Smooth muscle cell (in vitro differentiated cells): ENCODE results near the gene HEXB. TPM values are rescaled to one million over a fixed set of nuclear protein-coding genes. Genes with fewer than 3 reads are reported as not detected.

Experiments used
- DNase-seq: peaks from one replicate; lab custom pipeline; 2025; ENCODE audit not compliant: unreplicated experiment; lab: John Stamatoyannopoulos, UW
- H2AFZ ChIP-seq: fragments of 200-600 bp; sonication (generic); 2 replicates; pipeline ENCODE4 v1.6.0; 2016; ENCODE audit warnings: antibody characterized with exemption, low read depth, mild to moderate bottlenecking
- H3F3A ChIP-seq: fragments of 200-600 bp; sonication (generic); 2 replicates; pipeline ENCODE4 v1.6.0; 2017; ENCODE audit warnings: antibody characterized with exemption, low read depth
- H3K27ac ChIP-seq: fragments of 200-600 bp; sonication (generic); 2 replicates; pipeline ENCODE4 v1.5.1; 2016; ENCODE audit warnings: low read depth, mild to moderate bottlenecking
- H3K27me3 ChIP-seq: fragments of 200-600 bp; sonication (generic); 2 replicates; pipeline ENCODE4 v1.6.1; 2016; ENCODE audit warnings: low read depth, mild to moderate bottlenecking
- H3K36me3 ChIP-seq: fragments of 200-600 bp; sonication (generic); 2 replicates; pipeline ENCODE4 v1.5.1; 2016; ENCODE audit warnings: low read depth
- H3K4me1 ChIP-seq: fragments of 200-600 bp; sonication (generic); 2 replicates; pipeline ENCODE4 v1.5.1; 2016; ENCODE audit warnings: low read depth
- H3K4me2 ChIP-seq: fragments of 200-600 bp; sonication (generic); 2 replicates; pipeline ENCODE4 v1.6.0; 2016; ENCODE audit warnings: mild to moderate bottlenecking
- H3K4me3 ChIP-seq: fragments of 200-600 bp; sonication (generic); 2 replicates; pipeline ENCODE4 v1.5.1; 2016; ENCODE audit warnings: mild to moderate bottlenecking
- H3K79me2 ChIP-seq: fragments of 200-600 bp; sonication (generic); 2 replicates; pipeline ENCODE4 v1.6.0; 2016; ENCODE audit warnings: low read depth, mild to moderate bottlenecking
- H3K9ac ChIP-seq: fragments of 200-600 bp; sonication (generic); 2 replicates; pipeline ENCODE4 v1.6.0; 2016; ENCODE audit warnings: low read depth
- H3K9me3 ChIP-seq: fragments of 200-600 bp; sonication (generic); replicated peaks from 2 replicates; pipeline ENCODE4 v1.5.1; 2016; ENCODE audit warnings: low read depth
- H4K20me1 ChIP-seq: fragments of 200-600 bp; sonication (generic); 2 replicates; pipeline ENCODE4 v1.6.0; 2016; ENCODE audit warnings: low read depth
- whole genome bisulfite sequencing: methylation state at CpG from one replicate; pipeline ENCODE4 v1.1.7; 2016; ENCODE audit warnings: low lambda C conversion rate; 5-methylcytosine and 5-hydroxymethylcytosine counted together
- polyA plus RNA-seq: library from polyadenylated mRNA; unstranded; fragments of >200 nt; fragmentation: Nextera tagmentation; extraction: Ambion mirVana; gene quantifications from 2 replicates; pipeline ENCODE4 v1.2.1, GENCODE V29; 2016
- total RNA-seq: library from RNA; depleted of rRNA; stranded (reverse); fragments of >200 nt; gene quantifications from 2 replicates; pipeline ENCODE4 v1.2.3, GENCODE V29; 2014
- TF ChIP-seq, protein P1 (sequence below): fragments of 200-600 bp; sonication (generic); IDR thresholded peaks from 2 replicates; pipeline ENCODE4 v1.5.1; 2017; ENCODE audit warnings: borderline replicate concordance, mild to moderate bottlenecking, antibody characterized with exemption; ENCODE audit not compliant: insufficient read depth, poor library complexity, severe bottlenecking

Gene HEXB
- total and polyA plus RNA-seq, 2 experiments from 2014 or later = 108 to 111 TPM

GRCh38 chr5:74653991-74654390, 31.0 kb upstream of the HEXB start:
- no peak overlapping the region for H3K27ac ChIP-seq
- H3K4me3 ChIP-seq = no peak overlapping the region
- TF ChIP-seq, protein P1, sequence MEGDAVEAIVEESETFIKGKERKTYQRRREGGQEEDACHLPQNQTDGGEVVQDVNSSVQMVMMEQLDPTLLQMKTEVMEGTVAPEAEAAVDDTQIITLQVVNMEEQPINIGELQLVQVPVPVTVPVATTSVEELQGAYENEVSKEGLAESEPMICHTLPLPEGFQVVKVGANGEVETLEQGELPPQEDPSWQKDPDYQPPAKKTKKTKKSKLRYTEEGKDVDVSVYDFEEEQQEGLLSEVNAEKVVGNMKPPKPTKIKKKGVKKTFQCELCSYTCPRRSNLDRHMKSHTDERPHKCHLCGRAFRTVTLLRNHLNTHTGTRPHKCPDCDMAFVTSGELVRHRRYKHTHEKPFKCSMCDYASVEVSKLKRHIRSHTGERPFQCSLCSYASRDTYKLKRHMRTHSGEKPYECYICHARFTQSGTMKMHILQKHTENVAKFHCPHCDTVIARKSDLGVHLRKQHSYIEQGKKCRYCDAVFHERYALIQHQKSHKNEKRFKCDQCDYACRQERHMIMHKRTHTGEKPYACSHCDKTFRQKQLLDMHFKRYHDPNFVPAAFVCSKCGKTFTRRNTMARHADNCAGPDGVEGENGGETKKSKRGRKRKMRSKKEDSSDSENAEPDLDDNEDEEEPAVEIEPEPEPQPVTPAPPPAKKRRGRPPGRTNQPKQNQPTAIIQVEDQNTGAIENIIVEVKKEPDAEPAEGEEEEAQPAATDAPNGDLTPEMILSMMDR = no peak
- no peak overlapping the region for H2AFZ ChIP-seq
- no peaks in the 10 kb centered on the region for H3K27me3 ChIP-seq
- 82% methylated on average over 5 of the region's 5 CpGs for WGBS
- H3F3A ChIP-seq = no peaks in the 10 kb centered on the region
- DNase-seq = no peak
- H3K36me3 ChIP-seq = no peaks in the 10 kb centered on the region
- H3K9ac ChIP-seq = no peak overlapping the region
- no peak overlapping the region for H3K4me2 ChIP-seq
- no peaks in the 10 kb centered on the region for H4K20me1 ChIP-seq
- H3K79me2 ChIP-seq = no peaks in the 10 kb centered on the region
- no peaks in the 10 kb centered on the region for H3K4me1 ChIP-seq
- no peaks in the 10 kb centered on the region for H3K9me3 ChIP-seq

- Histone ChIP-seq H3K9ac (no peak overlapping the region), H3K27me3 (no peaks in the 10 kb centered on the region), H3K4me2 (no peak overlapping the region), H2AFZ (no peak overlapping the region), H3K4me3 (no peak overlapping the region), H3K79me2 (no peaks in the 10 kb centered on the region), H3K36me3 (no peaks in the 10 kb centered on the region), H4K20me1 (no peaks in the 10 kb centered on the region), H3K9me3 (no peaks in the 10 kb centered on the region), H3K27ac (no peak overlapping the region), H3K4me1 (no peaks in the 10 kb centered on the region), H3F3A (no peaks in the 10 kb centered on the region)
- 93% methylated on average over 6 of the region's 6 CpGs for WGBS
- no peak for DNase-seq
- TF ChIP-seq, protein P1 = no peak
These were observed 29.8 kb upstream of the HEXB start for GRCh38 chr5:74655206-74655605.

GRCh38 chr5:74655716-74656115, 29.3 kb upstream of the HEXB start:
- no peaks in the 10 kb centered on the region for H4K20me1 ChIP-seq
- no peak overlapping the region for H3K9ac ChIP-seq
- H3K36me3 ChIP-seq = no peaks in the 10 kb centered on the region
- no peak overlapping the region for H2AFZ ChIP-seq
- H3K4me3 ChIP-seq = no peak overlapping the region
- TF ChIP-seq, protein P1 = no peak
- H3K4me1 ChIP-seq = no peaks in the 10 kb centered on the region
- H3K4me2 ChIP-seq = no peak overlapping the region
- no peak for DNase-seq
- H3K9me3 ChIP-seq = no peaks in the 10 kb centered on the region
- H3K79me2 ChIP-seq = no peaks in the 10 kb centered on the region
- H3K27me3 ChIP-seq = no peaks in the 10 kb centered on the region
- H3K27ac ChIP-seq = no peak overlapping the region
- no peaks in the 10 kb centered on the region for H3F3A ChIP-seq

DNA sequence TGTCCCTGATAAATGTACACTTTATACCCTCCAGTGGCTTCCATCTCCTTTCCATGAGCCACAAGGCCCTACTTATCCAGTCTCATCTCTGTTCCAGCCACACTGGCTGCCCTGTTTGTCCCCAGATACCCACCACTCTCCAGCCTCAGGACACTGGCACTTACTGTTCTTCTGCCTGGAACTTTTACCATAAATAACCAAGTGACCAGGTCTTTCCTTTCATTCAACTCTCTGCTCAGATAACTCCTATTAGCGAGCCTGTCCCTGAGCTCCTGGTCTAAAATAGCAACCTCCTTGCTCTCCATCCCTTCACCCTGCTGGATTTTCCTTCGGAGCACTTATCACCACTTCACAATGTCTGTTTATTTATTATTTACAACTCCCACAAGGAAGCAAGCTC, 27.9 kb upstream of the HEXB start:
- no peak overlapping the region for H3K4me3 ChIP-seq
- no peak for DNase-seq
- H3K27me3 ChIP-seq = no peaks in the 10 kb centered on the region
- TF ChIP-seq, protein P1 = no peak
- no peaks in the 10 kb centered on the region for H3F3A ChIP-seq
- H4K20me1 ChIP-seq = no peaks in the 10 kb centered on the region
- H3K27ac ChIP-seq = no peak overlapping the region
- 72% methylated on average over 2 of the region's 2 CpGs for WGBS
- H3K36me3 ChIP-seq = no peaks in the 10 kb centered on the region
- H3K9ac ChIP-seq = no peak overlapping the region
- H3K4me1 ChIP-seq = no peaks in the 10 kb centered on the region
- no peaks in the 10 kb centered on the region for H3K9me3 ChIP-seq
- no peaks in the 10 kb centered on the region for H3K79me2 ChIP-seq
- no peak overlapping the region for H2AFZ ChIP-seq
- H3K4me2 ChIP-seq = no peak overlapping the region
